IMR-90 (cell line): ENCODE measurements around the gene YTHDC2. TPM values are rescaled to one million over a fixed set of nuclear protein-coding genes. Genes with fewer than 3 reads are reported as not detected.

Source experiments
- ATAC-seq: fragments of 200-7000 bp; cut with Tn5 transposase; 2 replicates; pipeline ENCODE4 v1.9.1; 2020; ENCODE audit warnings: low read depth, mild to moderate bottlenecking, moderate library complexity
- BruUV-seq: library from RNA; stranded (reverse); fragments of 400-500 nt; replicated peaks from 2 replicates; lab custom pipeline; 2021; lab: Mats Ljungman, UMichigan
- CTCF ChIA-PET: fragments of 300-600 bp; formaldehyde crosslinking; extraction: SDS; loops from one replicate; lab custom pipeline; 2021; ENCODE audit warnings: antibody characterized with exemption; lab: Yijun Ruan, JAX
- POLR2A ChIA-PET: fragments of 300-600 bp; sonication (Branson Sonifier 250); formaldehyde crosslinking; loops from one replicate; lab custom pipeline; 2022; ENCODE audit warnings: antibody characterized with exemption; ENCODE audit not compliant: unreplicated experiment; lab: Charles Lee
- DNase-seq: peaks from one replicate; pipeline ENCODE4 v3.0.0; 2013
- H2AFZ ChIP-seq: replicated peaks from 2 replicates; pipeline ENCODE3; 2013; ENCODE audit warnings: low read length, mild to moderate bottlenecking; ENCODE audit not compliant: poor library complexity
- H2AK5ac ChIP-seq: 2 replicates; pipeline ENCODE4 v1.6.1; 2013; ENCODE audit warnings: low read depth, low read length, inconsistent platforms
- H2AK9ac ChIP-seq: replicated peaks from 2 replicates; pipeline ENCODE3; 2013; ENCODE audit warnings: mild to moderate bottlenecking, low read depth, low read length, moderate library complexity; ENCODE audit not compliant: poor library complexity
- H2BK120ac ChIP-seq: 2 replicates; pipeline ENCODE4 v1.6.1; 2013; ENCODE audit warnings: low read depth, low read length, inconsistent platforms
- H2BK15ac ChIP-seq: 3 replicates; pipeline ENCODE4 v1.6.1; 2013; ENCODE audit warnings: low read depth, low read length, inconsistent platforms
- H2BK20ac ChIP-seq: 2 replicates; pipeline ENCODE4 v1.6.1; 2013; ENCODE audit warnings: low read depth, mild to moderate bottlenecking, inconsistent platforms, low read length, moderate library complexity
- H2BK5ac ChIP-seq: 2 replicates; pipeline ENCODE4 v1.6.1; 2013; ENCODE audit warnings: mild to moderate bottlenecking, low read depth, low read length, inconsistent platforms; ENCODE audit not compliant: poor library complexity, severe bottlenecking
- H3K14ac ChIP-seq: replicated peaks from 2 replicates; pipeline ENCODE4 v1.6.1; 2013; ENCODE audit warnings: low read depth, low read length, inconsistent platforms
- H3K18ac ChIP-seq: 2 replicates; pipeline ENCODE4 v1.6.1; 2013; ENCODE audit warnings: low read depth, low read length, control low read depth
- H3K23ac ChIP-seq: 2 replicates; pipeline ENCODE4 v1.6.1; 2013; ENCODE audit warnings: low read depth, low read length, inconsistent platforms
- H3K27ac ChIP-seq: 2 replicates; pipeline ENCODE4 v1.5.1; 2013; ENCODE audit warnings: mild to moderate bottlenecking, control low read depth, low read length; ENCODE audit not compliant: insufficient read depth
- H3K27me3 ChIP-seq: 2 replicates; pipeline ENCODE4 v1.6.1; 2013; ENCODE audit warnings: low read length; ENCODE audit not compliant: control insufficient read depth, insufficient read depth
- H3K36me3 ChIP-seq: 2 replicates; pipeline ENCODE4 v1.6.1; 2013; ENCODE audit warnings: low read length, mixed read lengths; ENCODE audit not compliant: control insufficient read depth, insufficient read depth
- H3K4ac ChIP-seq: 2 replicates; pipeline ENCODE4 v1.6.1; 2013; ENCODE audit warnings: low read depth, low read length, inconsistent platforms
- H3K4me1 ChIP-seq: 2 replicates; pipeline ENCODE4 v1.6.1; 2013; ENCODE audit warnings: low read length, mixed read lengths; ENCODE audit not compliant: control insufficient read depth, insufficient read depth
- H3K4me2 ChIP-seq: 2 replicates; pipeline ENCODE4 v1.6.1; 2013; ENCODE audit warnings: low read depth, mild to moderate bottlenecking, control low read depth, low read length, moderate library complexity
- H3K4me3 ChIP-seq: 2 replicates; pipeline ENCODE4 v1.5.1; 2013; ENCODE audit warnings: low read depth, mild to moderate bottlenecking, control low read depth, low read length, moderate library complexity; ENCODE audit not compliant: insufficient read depth
- H3K56ac ChIP-seq: 2 replicates; pipeline ENCODE4 v1.6.1; 2013; ENCODE audit warnings: low read length, inconsistent platforms; ENCODE audit not compliant: insufficient read depth; ENCODE audit errors: extremely low read depth
- H3K79me1 ChIP-seq, 2 experiments: 2 replicates each; pipeline ENCODE4 v1.6.1; 2013; ENCODE audit warnings: low read length in 2 of 2, inconsistent platforms in 1 of 2, low read depth in 1 of 2
- H3K9ac ChIP-seq: 2 replicates; pipeline ENCODE4 v1.6.1; 2013; ENCODE audit warnings: low read depth, low read length, control low read depth
- H3K9me1 ChIP-seq: 2 replicates; pipeline ENCODE4 v1.6.1; 2013; ENCODE audit warnings: low read length, inconsistent platforms; ENCODE audit not compliant: insufficient read depth
- H3K9me3 ChIP-seq: 2 replicates; pipeline ENCODE4 v1.6.1; 2013; ENCODE audit warnings: low read length; ENCODE audit not compliant: control insufficient read depth, insufficient read depth
- H4K20me1 ChIP-seq: 2 replicates; pipeline ENCODE4 v1.6.1; 2013; ENCODE audit warnings: low read length, inconsistent platforms; ENCODE audit not compliant: insufficient read depth
- H4K5ac ChIP-seq: 2 replicates; pipeline ENCODE4 v1.6.1; 2013; ENCODE audit warnings: mild to moderate bottlenecking, low read depth, low read length, control low read depth
- H4K8ac ChIP-seq, 2 experiments: 2 replicates each; pipeline ENCODE4 v1.6.1; 2013; ENCODE audit warnings: low read depth in 2 of 2, low read length in 2 of 2, control low read depth in 1 of 2, inconsistent platforms in 1 of 2
- H4K91ac ChIP-seq: 2 replicates; pipeline ENCODE4 v1.6.1; 2013; ENCODE audit warnings: low read depth, low read length, inconsistent platforms; ENCODE audit not compliant: insufficient read depth
- CEBPB ChIP-seq: IDR thresholded peaks from 2 replicates; pipeline ENCODE4 v1.6.1; 2012; ENCODE audit warnings: low read depth, low read length, improper control_type of control experiment
- CTCF ChIP-seq: conservative IDR thresholded peaks from 2 replicates; pipeline ENCODE4 v1.5.1; 2012; ENCODE audit warnings: mild to moderate bottlenecking, low read depth, low read length, improper control_type of control experiment
- WGBS, 2 experiments: methylation state at CpG; one replicate each; pipeline versions ENCODE4 v1.1.5 to v1.1.7; 2013; ENCODE audit warnings: missing lambda C conversion rate in 2 of 2; ENCODE audit not compliant: insufficient read length in 1 of 2; ENCODE audit errors: extremely low coverage in 2 of 2; 5-methylcytosine and 5-hydroxymethylcytosine counted together
- dilution Hi-C: fragments of 300-500 bp; cut with HindIII; formaldehyde crosslinking; loops from one replicate; pipeline ENCODE4 v1.14.3; 2018; ENCODE audit warnings: low sequenced_read_pairs; ENCODE audit not compliant: unreplicated experiment
- in situ Hi-C: fragments of 300-500 bp; cut with MboI; formaldehyde crosslinking; loops from 3 replicates; pipeline ENCODE4 v1.14.3; 2019; ENCODE audit warnings: low sequenced_read_pairs, inconsistent platforms, mixed read lengths
- intact Hi-C: fragments of 100-400 bp; cut with micrococcal nuclease; formaldehyde crosslinking; loops from 2 replicates; pipeline ENCODE4 v1.10.0; 2022
- polyA plus RNA-seq, 3 experiments: library from polyadenylated mRNA; depleted of rRNA; stranded (reverse); fragments of >200 nt; gene quantifications; 2 replicates each; pipeline ENCODE4 v1.2.3, GENCODE V29; 2012; ENCODE audit warnings: low replicate concordance in 1 of 3
- total RNA-seq: library from RNA; depleted of rRNA; stranded (reverse); fragments of >200 nt; gene quantifications from 2 replicates; pipeline ENCODE4 v1.2.3, GENCODE V29; 2012

YTHDC2 gene
- total and polyA plus RNA-seq, 2 of the 4 experiments (the other 2 are of a cell fraction) = 6.5 to 13.4 TPM

GRCh38 chr5:113614191-113614590 is 100.7 kb downstream of the YTHDC2 start:
- Histone ChIP-seq H3K23ac (no peak overlapping the region), H4K5ac (no peak overlapping the region), H3K9ac (no peak overlapping the region), H3K9me1 (no peaks in the 10 kb centered on the region), H3K56ac (no peak overlapping the region), H4K20me1 (no peaks in the 10 kb centered on the region), H2BK5ac (no peak overlapping the region), H3K4me3 (no peak overlapping the region), H3K27me3 (no peaks in the 10 kb centered on the region), H3K4ac (no peak overlapping the region), H3K9me3 (no peaks in the 10 kb centered on the region), H4K8ac (no peak overlapping the region), H2AK9ac (no peak overlapping the region), H3K79me1 (no peaks in the 10 kb centered on the region), H2BK120ac (no peak overlapping the region), H2BK20ac (no peak overlapping the region), H3K14ac (no peak overlapping the region), H2AK5ac (0 out of 2 replicates have a peak overlapping the region, but pooled peaks have one; percentile 74), H3K4me1 (peaks cover 5% of the 10 kb centered on the region), H2BK15ac (no peak overlapping the region), H3K18ac (no peak overlapping the region), H2AFZ (no peak overlapping the region), H3K36me3 (no peaks in the 10 kb centered on the region), H3K4me2 (no peak overlapping the region), H4K91ac (no peak overlapping the region), H3K27ac (no peak overlapping the region)
- intact Hi-C loops = loop anchor here (10.0 kb wide), 2 partner anchors 471 to 1641 kb away; no protein-coding TSS in a partner anchor
- ATAC-seq (peak; percentile 46), DNase-seq (peak; percentile 35)
- ChIA-PET CTCF (no interaction called here), POLR2A (no interaction called here)
- no TSS peak for BruUV-seq
- in situ Hi-C loops = loop anchor here (25.0 kb wide), 1 partner anchor 1052 kb away; no protein-coding TSS in a partner anchor
- no peak for TF ChIP-seq CTCF
- peak; percentile 23; the same call in 1 of the 2 replicates for TF ChIP-seq CEBPB
- no CpG with 5 or more reads among the region's 1 CpG for WGBS, 2 experiments
- dilution Hi-C loops = no loop called here
